ENCODE data around the gene ASF1B. TPM values are rescaled to one million over a fixed set of nuclear protein-coding genes. Genes with fewer than 3 reads are reported as not detected.

The ASF1B gene
- total and polyA plus RNA-seq, 2 experiments from 2014 or later: 33.3 to 36.9 TPM

GRCh38 chr19:14152713-14153112 is 16.3 kb upstream of the ASF1B start (continued):
- TF ChIP-seq STAT1 (IDR thresholded peaks at IDR 0.05; ENCODE audit: unreplicated experiment) (no peak), ZNF331 (CRISPR knock-in tag; IDR thresholded peaks at IDR 0.05; ENCODE audit: low read depth) (no peak), CREB1 (CRISPR knock-in tag; IDR thresholded peaks at IDR 0.05; ENCODE audit: low read depth) (no peak), EZH2 (IDR thresholded peaks at IDR 0.05; ENCODE audit: low read depth, unreplicated experiment) (no peak), REST (IDR thresholded peaks at IDR 0.05; ENCODE audit: unreplicated experiment) (no peak), ETS1 (IDR thresholded peaks at IDR 0.05) (no peak)

- Histone ChIP-seq H3K27ac (ENCODE audit: low read depth) (no peak overlapping the region; the same call in none of the 2 replicates), H3K4me3 (no peak overlapping the region), H3K4me2 (no peak overlapping the region), H3K27me3 (ENCODE audit: insufficient read depth) (no peaks in the 10 kb centered on the region), H3F3A (replicated peaks; ENCODE audit: low read depth) (peaks cover 16% of the 10 kb centered on the region; the same call in 1 of the 2 replicates), H3K9me2 (ENCODE audit: insufficient read depth) (no peaks in the 10 kb centered on the region), H2AFZ (no peak overlapping the region), H3K4me1 (ENCODE audit: insufficient read depth) (peaks cover 26% of the 10 kb centered on the region; the same call in 1 of the 2 replicates), H3K36me3 (ENCODE audit: insufficient read depth) (peaks cover 6% of the 10 kb centered on the region; the same call in 1 of the 2 replicates), H3K79me2 (replicated peaks; ENCODE audit: insufficient read depth) (no peaks in the 10 kb centered on the region), H4K20me1 (replicated peaks; ENCODE audit: insufficient read depth) (peaks cover 6% of the 10 kb centered on the region)
- no peak for DNase-seq (ENCODE audit: low spot score)
- H3K27me3 Mint-ChIP-seq (ENCODE audit: insufficient read depth, low read depth, poor library complexity): peaks cover 24% of the 10 kb centered on the region
- H3K36me3 Mint-ChIP-seq (ENCODE audit: low read depth): peaks cover 34% of the 10 kb centered on the region
- H3K9me3 Mint-ChIP-seq: peaks cover 3% of the 10 kb centered on the region; the same call in 1 of the 3 replicates
- peaks cover 25% of the 10 kb centered on the region for H3K4me1 Mint-ChIP-seq
- H3K4me3 Mint-ChIP-seq: no peak overlapping the region
- no peak overlapping the region for H3K27ac Mint-ChIP-seq
- ATAC-seq: no peak
- TF ChIP-seq NANOG (IDR thresholded peaks at IDR 0.05; ENCODE audit: borderline replicate concordance) (no peak), STAT1 (IDR thresholded peaks at IDR 0.05; ENCODE audit: unreplicated experiment) (no peak), EZH2 (IDR thresholded peaks at IDR 0.05; ENCODE audit: low read depth, unreplicated experiment) (no peak), POLR2AphosphoS5 (IDR thresholded peaks at IDR 0.05; ENCODE audit: low read depth) (no peak), ETS1 (IDR thresholded peaks at IDR 0.05) (no peak), JUNB (IDR thresholded peaks at IDR 0.05; ENCODE audit: unreplicated experiment) (no peak), CREB1 (CRISPR knock-in tag; IDR thresholded peaks at IDR 0.05; ENCODE audit: low read depth) (no peak), ZNF331 (CRISPR knock-in tag; IDR thresholded peaks at IDR 0.05; ENCODE audit: low read depth) (no peak)
- TF ChIP-seq, protein P1, sequence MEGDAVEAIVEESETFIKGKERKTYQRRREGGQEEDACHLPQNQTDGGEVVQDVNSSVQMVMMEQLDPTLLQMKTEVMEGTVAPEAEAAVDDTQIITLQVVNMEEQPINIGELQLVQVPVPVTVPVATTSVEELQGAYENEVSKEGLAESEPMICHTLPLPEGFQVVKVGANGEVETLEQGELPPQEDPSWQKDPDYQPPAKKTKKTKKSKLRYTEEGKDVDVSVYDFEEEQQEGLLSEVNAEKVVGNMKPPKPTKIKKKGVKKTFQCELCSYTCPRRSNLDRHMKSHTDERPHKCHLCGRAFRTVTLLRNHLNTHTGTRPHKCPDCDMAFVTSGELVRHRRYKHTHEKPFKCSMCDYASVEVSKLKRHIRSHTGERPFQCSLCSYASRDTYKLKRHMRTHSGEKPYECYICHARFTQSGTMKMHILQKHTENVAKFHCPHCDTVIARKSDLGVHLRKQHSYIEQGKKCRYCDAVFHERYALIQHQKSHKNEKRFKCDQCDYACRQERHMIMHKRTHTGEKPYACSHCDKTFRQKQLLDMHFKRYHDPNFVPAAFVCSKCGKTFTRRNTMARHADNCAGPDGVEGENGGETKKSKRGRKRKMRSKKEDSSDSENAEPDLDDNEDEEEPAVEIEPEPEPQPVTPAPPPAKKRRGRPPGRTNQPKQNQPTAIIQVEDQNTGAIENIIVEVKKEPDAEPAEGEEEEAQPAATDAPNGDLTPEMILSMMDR (conservative IDR thresholded peaks at IDR 0.05; ENCODE audit: low read depth in 2 of 2): no peak
These were observed 14.6 kb upstream of the ASF1B start for GRCh38 chr19:14150770-14151661.

Measured in GM23338 (cell line).